Sigmoid colon (tissue), 4 donors: ENCODE measurements around the gene ELMO2.

Source experiments
- POLR2A ChIP-seq, 2 donors: fragments of 450-650 bp; IDR thresholded peaks; one replicate each; pipeline ENCODE4 v1.6.1; 2016; ENCODE audit warnings: antibody characterized with exemption in 2 of 2, mild to moderate bottlenecking in 2 of 2, moderate library complexity in 2 of 2
- POLR2AphosphoS5 ChIP-seq, 4 donors: sonication (generic); formaldehyde crosslinking; IDR thresholded peaks; one replicate each; pipeline ENCODE4 v1.6.1; 2017; ENCODE audit warnings: antibody characterized with exemption in 4 of 4
- TF ChIP-seq, protein P1 (sequence below), 4 experiments: fragments of 450-650 bp in 3 of 4; fragments of 200-600 bp in 1 of 4; IDR thresholded peaks; one replicate each; pipeline ENCODE4 v1.5.1; 2016 to 2019; ENCODE audit warnings: antibody characterized with exemption in 4 of 4, mild to moderate bottlenecking in 3 of 4, moderate library complexity in 2 of 4

DNA sequence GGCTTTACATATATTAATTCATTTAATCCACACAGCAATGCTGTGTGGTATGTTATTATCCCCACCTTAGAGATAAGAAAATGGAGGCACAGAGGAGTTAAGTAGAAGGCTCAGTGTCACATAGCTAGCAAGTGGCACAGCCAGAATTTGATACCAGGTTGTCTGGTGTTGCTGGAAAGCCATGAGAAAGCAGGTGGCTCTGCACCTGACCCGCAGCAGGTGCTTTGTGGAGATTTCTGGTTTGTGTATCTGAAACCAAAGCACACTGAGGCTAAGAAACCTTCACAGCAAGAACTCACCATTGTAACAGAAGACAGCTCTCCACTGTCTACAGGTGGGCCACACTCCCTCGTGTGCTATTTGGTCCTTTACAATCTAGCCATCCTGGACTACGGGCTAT, 7.5 kb downstream of the ELMO2 start:
- TF ChIP-seq, protein P1, sequence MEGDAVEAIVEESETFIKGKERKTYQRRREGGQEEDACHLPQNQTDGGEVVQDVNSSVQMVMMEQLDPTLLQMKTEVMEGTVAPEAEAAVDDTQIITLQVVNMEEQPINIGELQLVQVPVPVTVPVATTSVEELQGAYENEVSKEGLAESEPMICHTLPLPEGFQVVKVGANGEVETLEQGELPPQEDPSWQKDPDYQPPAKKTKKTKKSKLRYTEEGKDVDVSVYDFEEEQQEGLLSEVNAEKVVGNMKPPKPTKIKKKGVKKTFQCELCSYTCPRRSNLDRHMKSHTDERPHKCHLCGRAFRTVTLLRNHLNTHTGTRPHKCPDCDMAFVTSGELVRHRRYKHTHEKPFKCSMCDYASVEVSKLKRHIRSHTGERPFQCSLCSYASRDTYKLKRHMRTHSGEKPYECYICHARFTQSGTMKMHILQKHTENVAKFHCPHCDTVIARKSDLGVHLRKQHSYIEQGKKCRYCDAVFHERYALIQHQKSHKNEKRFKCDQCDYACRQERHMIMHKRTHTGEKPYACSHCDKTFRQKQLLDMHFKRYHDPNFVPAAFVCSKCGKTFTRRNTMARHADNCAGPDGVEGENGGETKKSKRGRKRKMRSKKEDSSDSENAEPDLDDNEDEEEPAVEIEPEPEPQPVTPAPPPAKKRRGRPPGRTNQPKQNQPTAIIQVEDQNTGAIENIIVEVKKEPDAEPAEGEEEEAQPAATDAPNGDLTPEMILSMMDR (IDR thresholded peaks at IDR 0.05) = no peak
- TF ChIP-seq POLR2A (IDR thresholded peaks at IDR 0.05) = no peak
- TF ChIP-seq POLR2AphosphoS5 (IDR thresholded peaks at IDR 0.05) = no peak
